HepG2 (cell line): ENCODE results near the gene TELO2. TPM values are rescaled to one million over a fixed set of nuclear protein-coding genes. Genes with fewer than 3 reads are reported as not detected.

ENCODE experiments used
- ATAC-seq: fragments of 200-7000 bp; cut with Tn5 transposase; 3 replicates; pipeline ENCODE4 v1.9.1; 2020; ENCODE audit warnings: mild to moderate bottlenecking, moderate library complexity
- BruUV-seq: library from RNA; stranded (reverse); fragments of 400-500 nt; replicated peaks from 2 replicates; lab custom pipeline; 2021; lab: Mats Ljungman, UMichigan
- CTCF ChIA-PET: fragments of 300-600 bp; formaldehyde crosslinking; extraction: SDS; loops from one replicate; lab custom pipeline; 2021; ENCODE audit warnings: low total read pairs, inconsistent platforms, low intra/inter-chr PET ratio; lab: Yijun Ruan, JAX
- POLR2A ChIA-PET: fragments of 350-600 bp; sonication (Branson Sonifier 250); formaldehyde crosslinking; loops from one replicate; lab custom pipeline; 2020; ENCODE audit warnings: antibody characterized with exemption, inconsistent platforms; lab: Yijun Ruan, JAX
- DNase-seq: peaks from one replicate; pipeline ENCODE4 v3.0.0-alpha.2; 2015; ENCODE audit warnings: low spot score
- FAIRE-seq: peaks from 3 replicates; lab custom pipeline; 2011; peaks lifted over from hg19 to GRCh38; lab: Jason Lieb, UNC
- H2AFZ ChIP-seq: one replicate; pipeline ENCODE4 v1.6.1; 2011; ENCODE audit warnings: low read length, inconsistent platforms
- H3K27ac ChIP-seq: fragments of 300-600 bp; 3 replicates; pipeline ENCODE4 v1.8.0; 2011; ENCODE audit warnings: mixed run types, mild to moderate bottlenecking, mixed read lengths, low read length, inconsistent platforms; ENCODE audit not compliant: insufficient read depth; ENCODE audit errors: extremely low read length
- H3K27me3 ChIP-seq, 2 experiments: fragments of 200-600 bp in 1 of 2; 2 replicates in 1 of 2; 3 replicates in 1 of 2; pipeline versions ENCODE4 v1.6.0 to v1.8.0; 2011; ENCODE audit warnings: low read length in 2 of 2, mild to moderate bottlenecking in 2 of 2, moderate library complexity in 2 of 2, inconsistent platforms in 1 of 2; ENCODE audit not compliant: insufficient read depth in 2 of 2, control insufficient read depth in 1 of 2
- H3K36me3 ChIP-seq, 2 experiments: fragments of 200-600 bp in 1 of 2; replicated peaks in 1 of 2; 2 replicates in 1 of 2; 3 replicates in 1 of 2; pipeline versions ENCODE4 v1.5.1 to v1.8.0; 2011; ENCODE audit warnings: low read length in 2 of 2, inconsistent platforms in 1 of 2; ENCODE audit not compliant: insufficient read depth in 2 of 2, control insufficient read depth in 1 of 2
- H3K4me1 ChIP-seq: 2 replicates; pipeline ENCODE4 v1.5.1; 2012; ENCODE audit warnings: low read length, inconsistent platforms; ENCODE audit not compliant: insufficient read depth
- H3K4me2 ChIP-seq: 2 replicates; pipeline ENCODE4 v1.6.0; 2011; ENCODE audit warnings: low read depth, low read length, inconsistent platforms
- H3K4me3 ChIP-seq, 3 experiments: fragments of 200-600 bp in 1 of 3; sonication (generic), shearing (Covaris generic) in 1 of 3; replicated peaks in 1 of 3; 2 replicates each; pipeline ENCODE4 v1.5.1; 2011 to 2016; ENCODE audit warnings: low read length in 3 of 3, inconsistent platforms in 2 of 3, low read depth in 2 of 3, mild to moderate bottlenecking in 2 of 3, control low read depth in 1 of 3, mixed read lengths in 1 of 3; ENCODE audit not compliant: insufficient read depth in 1 of 3
- H3K79me2 ChIP-seq: one replicate; pipeline ENCODE4 v1.6.1; 2011; ENCODE audit warnings: low read length, inconsistent platforms; ENCODE audit not compliant: insufficient read depth
- H3K9ac ChIP-seq: 2 replicates; pipeline ENCODE4 v1.6.0; 2011; ENCODE audit warnings: mild to moderate bottlenecking, low read depth, low read length, inconsistent platforms; ENCODE audit not compliant: insufficient read depth
- H3K9me3 ChIP-seq: 2 replicates; pipeline ENCODE4 v1.5.1; 2012; ENCODE audit warnings: mild to moderate bottlenecking, low read length
- H4K20me1 ChIP-seq: 2 replicates; pipeline ENCODE4 v1.6.0; 2011; ENCODE audit warnings: inconsistent platforms, mild to moderate bottlenecking, low read length, moderate library complexity; ENCODE audit not compliant: insufficient read depth
- HNRNPL ChIP-seq: fragments of 200-400 bp; formaldehyde crosslinking; IDR thresholded peaks from 2 replicates; pipeline ENCODE4 v1.6.1; 2017; ENCODE audit warnings: mild to moderate bottlenecking, low read depth, low read length
- IRF2 ChIP-seq: IDR thresholded peaks from 2 replicates; pipeline ENCODE4 v1.6.1; 2018; ENCODE audit warnings: missing genetic modification reagents, missing compliant biosample characterization
- KDM4B ChIP-seq: sonication (generic); formaldehyde crosslinking; IDR thresholded peaks from 2 replicates; pipeline ENCODE4 v1.4.0; 2020; ENCODE audit warnings: missing genetic modification reagents
- MAF1 ChIP-seq: sonication (generic); formaldehyde crosslinking; IDR thresholded peaks from 2 replicates; pipeline ENCODE4 v1.5.0; 2020; ENCODE audit warnings: missing genetic modification reagents, borderline replicate concordance
- MBD4 ChIP-seq: IDR thresholded peaks from 2 replicates; pipeline ENCODE4 v1.6.1; 2012; ENCODE audit warnings: low read length, inconsistent platforms, borderline replicate concordance
- SATB2 ChIP-seq: sonication (generic); formaldehyde crosslinking; IDR thresholded peaks from 2 replicates; pipeline ENCODE4 v1.5.0; 2020; ENCODE audit warnings: missing genetic modification reagents
- SP2 ChIP-seq: sonication (generic); formaldehyde crosslinking; IDR thresholded peaks from 2 replicates; pipeline ENCODE4 v1.5.1; 2020; ENCODE audit warnings: mild to moderate bottlenecking, missing genetic modification reagents
- STAG1 ChIP-seq: sonication (generic); formaldehyde crosslinking; IDR thresholded peaks from 2 replicates; pipeline ENCODE4 v1.4.0; 2020; ENCODE audit warnings: missing genetic modification reagents
- ZNF670 ChIP-seq: sonication (generic); formaldehyde crosslinking; IDR thresholded peaks from 2 replicates; pipeline ENCODE4 v1.8.0; 2022; ENCODE audit warnings: mild to moderate bottlenecking, missing genetic modification reagents, borderline replicate concordance
- WGBS: methylation state at CpG from one replicate; pipeline ENCODE4 v1.1.6; 2017; ENCODE audit warnings: low lambda C conversion rate; 5-methylcytosine and 5-hydroxymethylcytosine counted together
- in situ Hi-C: cut with HindIII; loops from 2 replicates; pipeline ENCODE4 v1.10.0; 2017; ENCODE audit warnings: low pct_unique_long_range_greater_than_20kb; ENCODE audit not compliant: extremely low pct_ligation_motif_present
- intact Hi-C: fragments of 100-400 bp; cut with micrococcal nuclease; formaldehyde crosslinking; loops from one replicate; pipeline ENCODE4 v1.10.0; 2022; ENCODE audit not compliant: unreplicated experiment
- polyA plus RNA-seq, 8 experiments: library from polyadenylated mRNA; depleted of rRNA in 3 of 8; stranded (reverse) in 7 of 8; unstranded in 1 of 8; fragments of >200 nt; fragmentation: Illumina TruSeq in 4 of 8; extraction: Trizol in 4 of 8; gene quantifications; 2 replicates each; pipeline versions ENCODE4 v1.2.1 to v1.2.3, GENCODE V29; 2011 to 2016; ENCODE audit warnings: low read depth in 4 of 8, missing spikeins in 1 of 8, mixed read lengths in 1 of 8; ENCODE audit not compliant: insufficient read depth in 1 of 8
- total RNA-seq, 5 experiments: library from RNA; depleted of rRNA; stranded (reverse); fragments of >200 nt; fragmentation: Illumina TruSeq; extraction: Trizol; gene quantifications; 2 replicates each; pipeline ENCODE4 v1.2.3, GENCODE V29; 2016; ENCODE audit warnings: low read depth in 1 of 5
- TF ChIP-seq, protein P1 (sequence below): sonication (generic); formaldehyde crosslinking; IDR thresholded peaks from 2 replicates; pipeline ENCODE4 v1.5.0; 2020; ENCODE audit warnings: mild to moderate bottlenecking, missing genetic modification reagents, moderate library complexity
- TF ChIP-seq, protein P2 (sequence below): sonication (generic); formaldehyde crosslinking; IDR thresholded peaks from 2 replicates; pipeline ENCODE4 v1.4.0; 2020; ENCODE audit warnings: mild to moderate bottlenecking, missing genetic modification reagents
- TF ChIP-seq, protein P3 (sequence below): sonication (generic); formaldehyde crosslinking; IDR thresholded peaks from 2 replicates; pipeline ENCODE4 v1.5.0; 2020; ENCODE audit warnings: missing genetic modification reagents
- TF ChIP-seq, protein P4 (sequence below): sonication (generic); formaldehyde crosslinking; IDR thresholded peaks from 2 replicates; pipeline ENCODE4 v1.4.0; 2020; ENCODE audit warnings: missing genetic modification reagents, low read depth, mild to moderate bottlenecking, borderline replicate concordance

TELO2 gene
- total and polyA plus RNA-seq, 2 of the 13 experiments (the other 11 are each of a cell fraction or from before 2014, with no cell fraction given) = 10.1 to 17.9 TPM

DNA sequence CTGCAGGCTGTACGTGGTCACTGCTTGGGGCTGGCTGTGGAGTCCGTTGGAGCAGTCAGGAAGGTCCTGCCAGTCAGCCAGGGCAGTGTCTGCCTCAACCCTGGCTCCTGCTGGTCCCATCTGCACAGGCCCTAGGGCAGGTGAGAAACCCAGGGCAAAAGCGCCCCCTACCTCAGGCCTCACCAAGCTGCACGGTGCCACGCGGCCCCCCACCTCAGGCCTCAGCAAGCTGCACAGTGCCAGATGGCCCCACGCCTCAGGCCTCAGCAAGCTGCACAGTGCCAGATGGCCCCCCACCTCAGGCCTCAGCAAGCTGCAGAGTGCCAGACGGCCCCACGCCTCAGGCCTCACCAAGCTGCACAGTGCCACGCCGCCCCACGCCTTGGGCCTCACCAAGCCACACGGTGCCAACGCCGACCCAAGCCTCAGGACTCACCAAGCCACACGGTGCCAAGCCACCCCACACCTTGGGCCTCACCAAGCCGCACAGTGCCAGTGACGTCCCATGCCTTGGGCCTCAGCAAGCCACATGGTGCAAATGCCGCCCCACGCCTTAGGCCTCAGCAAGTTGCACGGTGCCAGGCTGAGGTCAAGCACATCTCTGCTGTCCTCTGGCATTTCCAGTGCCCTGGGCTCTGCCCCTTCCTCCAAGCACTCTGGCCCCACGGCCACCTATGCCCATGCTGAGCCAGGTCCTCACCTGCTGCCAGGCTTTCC is 45.8 kb downstream of the TELO2 start:
- no peak overlapping the region for H3K27ac ChIP-seq
- CTCF ChIA-PET = no interaction called here
- ATAC-seq = peak; percentile 41
- H3K4me1 ChIP-seq = no peaks in the 10 kb centered on the region
- no peaks in the 10 kb centered on the region for H3K27me3 ChIP-seq
- DNase-seq = no peak
- H4K20me1 ChIP-seq = no peaks in the 10 kb centered on the region
- no peak overlapping the region for H3K9ac ChIP-seq
- no peaks in the 10 kb centered on the region for H3K36me3 ChIP-seq
- H3K4me2 ChIP-seq = no peak overlapping the region
- FAIRE-seq = no peak
- intact Hi-C loops (no loop called here), in situ Hi-C loops (no loop called here)
- no peaks in the 10 kb centered on the region for H3K79me2 ChIP-seq
- no peaks in the 10 kb centered on the region for H3K9me3 ChIP-seq
- POLR2A ChIA-PET = no interaction called here
- no peak overlapping the region for H2AFZ ChIP-seq
- no peak overlapping the region for H3K4me3 ChIP-seq
- TF ChIP-seq, protein P1, sequence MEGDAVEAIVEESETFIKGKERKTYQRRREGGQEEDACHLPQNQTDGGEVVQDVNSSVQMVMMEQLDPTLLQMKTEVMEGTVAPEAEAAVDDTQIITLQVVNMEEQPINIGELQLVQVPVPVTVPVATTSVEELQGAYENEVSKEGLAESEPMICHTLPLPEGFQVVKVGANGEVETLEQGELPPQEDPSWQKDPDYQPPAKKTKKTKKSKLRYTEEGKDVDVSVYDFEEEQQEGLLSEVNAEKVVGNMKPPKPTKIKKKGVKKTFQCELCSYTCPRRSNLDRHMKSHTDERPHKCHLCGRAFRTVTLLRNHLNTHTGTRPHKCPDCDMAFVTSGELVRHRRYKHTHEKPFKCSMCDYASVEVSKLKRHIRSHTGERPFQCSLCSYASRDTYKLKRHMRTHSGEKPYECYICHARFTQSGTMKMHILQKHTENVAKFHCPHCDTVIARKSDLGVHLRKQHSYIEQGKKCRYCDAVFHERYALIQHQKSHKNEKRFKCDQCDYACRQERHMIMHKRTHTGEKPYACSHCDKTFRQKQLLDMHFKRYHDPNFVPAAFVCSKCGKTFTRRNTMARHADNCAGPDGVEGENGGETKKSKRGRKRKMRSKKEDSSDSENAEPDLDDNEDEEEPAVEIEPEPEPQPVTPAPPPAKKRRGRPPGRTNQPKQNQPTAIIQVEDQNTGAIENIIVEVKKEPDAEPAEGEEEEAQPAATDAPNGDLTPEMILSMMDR (CRISPR knock-in tag) = peak; percentile 54
- TF ChIP-seq STAG1 (peak; percentile 48), HNRNPL (peak; percentile 44; the same call in 1 of the 2 replicates), SATB2 (no peak)
- TF ChIP-seq, all 625 proteins: peak for 3
- BruUV-seq = no TSS peak
- WGBS = 87% methylated on average over 13 of the region's 22 CpGs

DNA sequence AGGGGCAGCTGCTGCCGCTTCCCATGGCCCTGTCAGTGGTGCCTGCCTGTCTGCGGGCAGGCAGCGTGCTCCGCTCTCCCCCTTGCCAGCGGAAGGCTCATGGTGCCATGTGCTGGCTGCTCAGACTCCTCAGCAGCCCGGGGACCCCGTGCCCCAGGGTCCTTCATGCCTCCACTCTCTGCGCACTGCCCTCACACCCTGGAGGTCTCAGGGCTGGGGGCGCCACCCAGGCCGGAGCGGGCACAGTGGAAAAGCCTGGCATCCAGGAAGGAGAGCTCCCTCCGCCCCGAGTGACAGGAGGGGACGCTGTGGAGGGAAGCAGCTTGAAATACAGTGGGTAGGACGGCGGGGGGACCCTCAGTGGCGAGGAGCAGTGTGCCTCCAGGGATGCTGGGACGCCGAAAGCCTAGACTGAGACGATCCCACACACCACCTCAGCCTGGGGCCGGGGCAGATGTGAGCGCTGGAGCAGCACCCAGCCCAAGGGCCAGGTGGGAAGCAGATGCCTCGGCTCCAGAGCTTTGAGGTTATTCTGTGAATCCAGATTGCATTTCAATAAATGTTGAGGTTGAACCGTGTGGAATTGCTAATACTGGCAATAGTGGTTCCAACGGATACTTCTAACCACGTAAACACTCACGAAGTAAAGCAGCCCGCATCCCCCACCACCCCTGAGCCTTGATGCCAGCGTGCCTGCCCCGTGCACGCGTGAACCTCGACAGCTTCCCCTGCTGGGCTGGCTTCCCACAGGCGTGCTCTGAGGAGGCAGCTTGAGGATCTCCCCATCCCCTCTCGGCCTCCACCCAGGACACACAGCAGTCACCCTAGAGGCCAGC is 46.8 kb downstream of the TELO2 start:
- no peak overlapping the region for H2AFZ ChIP-seq
- no peak overlapping the region for H3K27ac ChIP-seq
- H3K36me3 ChIP-seq = no peaks in the 10 kb centered on the region
- no peaks in the 10 kb centered on the region for H4K20me1 ChIP-seq
- H3K9me3 ChIP-seq = no peaks in the 10 kb centered on the region
- no peak for ATAC-seq
- H3K4me3 ChIP-seq = no peak overlapping the region
- no peak overlapping the region for H3K4me2 ChIP-seq
- H3K27me3 ChIP-seq = no peaks in the 10 kb centered on the region
- no peak overlapping the region for H3K9ac ChIP-seq
- peaks cover 8% of the 10 kb centered on the region for H3K4me1 ChIP-seq
- in situ Hi-C loops (no loop called here), intact Hi-C loops (no loop called here)
- WGBS = 90% methylated on average over 24 of the region's 35 CpGs
- FAIRE-seq = no peak
- H3K79me2 ChIP-seq = no peaks in the 10 kb centered on the region
- POLR2A ChIA-PET = no interaction called here
- no peak for DNase-seq
- CTCF ChIA-PET = no interaction called here
- no TSS peak for BruUV-seq
- TF ChIP-seq MBD4 (no peak), IRF2 (CRISPR knock-in tag) (no peak), KDM4B (CRISPR knock-in tag) (no peak), ZNF670 (no peak), MAF1 (CRISPR knock-in tag) (no peak), SP2 (no peak)
- TF ChIP-seq, protein P2, sequence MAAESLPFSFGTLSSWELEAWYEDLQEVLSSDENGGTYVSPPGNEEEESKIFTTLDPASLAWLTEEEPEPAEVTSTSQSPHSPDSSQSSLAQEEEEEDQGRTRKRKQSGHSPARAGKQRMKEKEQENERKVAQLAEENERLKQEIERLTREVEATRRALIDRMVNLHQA (CRISPR knock-in tag) = no peak
- TF ChIP-seq, protein P3, sequence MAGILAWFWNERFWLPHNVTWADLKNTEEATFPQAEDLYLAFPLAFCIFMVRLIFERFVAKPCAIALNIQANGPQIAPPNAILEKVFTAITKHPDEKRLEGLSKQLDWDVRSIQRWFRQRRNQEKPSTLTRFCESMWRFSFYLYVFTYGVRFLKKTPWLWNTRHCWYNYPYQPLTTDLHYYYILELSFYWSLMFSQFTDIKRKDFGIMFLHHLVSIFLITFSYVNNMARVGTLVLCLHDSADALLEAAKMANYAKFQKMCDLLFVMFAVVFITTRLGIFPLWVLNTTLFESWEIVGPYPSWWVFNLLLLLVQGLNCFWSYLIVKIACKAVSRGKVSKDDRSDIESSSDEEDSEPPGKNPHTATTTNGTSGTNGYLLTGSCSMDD (CRISPR knock-in tag) = no peak
- TF ChIP-seq, protein P4, sequence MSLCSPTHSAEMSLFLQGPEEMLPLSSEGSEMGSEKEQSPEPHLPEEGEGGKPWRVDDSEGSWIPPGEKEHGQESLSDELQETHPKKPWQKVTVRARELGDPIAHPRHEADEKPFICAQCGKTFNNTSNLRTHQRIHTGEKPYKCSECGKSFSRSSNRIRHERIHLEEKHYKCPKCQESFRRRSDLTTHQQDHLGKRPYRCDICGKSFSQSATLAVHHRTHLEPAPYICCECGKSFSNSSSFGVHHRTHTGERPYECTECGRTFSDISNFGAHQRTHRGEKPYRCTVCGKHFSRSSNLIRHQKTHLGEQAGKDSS (CRISPR knock-in tag) = no peak
